GM18498 (cell line): Measurements from ENCODE around the gene RHCE.
"Not testable (repeated sequence)": the region's sequence is repeated elsewhere in the genome, so short reads cannot be mapped to it uniquely, and the experiment has no call there.

Experiments used
- ATAC-seq: cut with Tn5 transposase; IDR thresholded peaks from one replicate; pipeline ENCODE4 v1.9.1; 2021; ENCODE audit warnings: mild to moderate bottlenecking, moderate library complexity; ENCODE audit not compliant: unreplicated experiment

The RHCE gene

DNA sequence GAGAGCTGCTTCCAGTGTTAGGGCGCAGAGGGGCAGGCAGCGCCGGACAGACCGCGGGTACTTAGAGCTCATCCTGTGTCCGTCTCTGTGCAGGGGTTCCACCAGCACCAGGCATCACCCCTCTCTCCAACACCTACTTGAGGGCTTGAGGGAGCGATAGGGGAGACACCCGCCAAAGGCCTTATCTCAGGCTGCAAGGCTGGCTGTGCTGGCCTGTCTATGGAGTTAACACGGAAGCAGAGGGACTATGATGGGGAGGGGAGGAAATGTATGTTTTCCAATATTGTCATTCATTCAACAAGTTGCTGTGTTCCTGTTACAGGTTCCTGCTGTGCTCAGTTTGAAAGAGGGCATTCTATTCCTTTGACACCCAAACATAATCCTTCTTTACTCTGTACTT is at the start of gene RHCE:
Gene RHCE (minus strand): TSS at position 111 of the 400 bp plus-strand sequence. CDS start 39 bp downstream, at position 72.
- not testable (repeated sequence) for ATAC-seq

DNA sequence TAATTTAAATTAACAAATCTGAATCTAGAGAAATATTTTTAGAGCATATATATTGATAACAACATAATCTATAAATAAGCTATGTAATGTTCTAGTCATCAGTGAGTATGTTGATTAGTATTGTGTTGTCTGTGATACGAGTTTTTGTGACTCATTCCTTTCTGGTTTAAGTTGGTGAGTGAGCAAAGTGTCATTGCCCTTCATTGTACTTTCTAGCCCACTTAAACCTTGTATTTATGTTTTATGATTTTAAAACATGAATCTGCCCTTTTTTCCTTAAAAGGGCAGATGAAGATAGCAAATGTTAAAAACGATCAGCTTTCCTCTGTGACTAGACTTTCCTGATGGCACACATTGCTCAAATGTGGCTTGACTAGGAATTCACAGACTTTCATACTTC is 48.6 kb upstream of the RHCE start:
- no peak for ATAC-seq

DNA sequence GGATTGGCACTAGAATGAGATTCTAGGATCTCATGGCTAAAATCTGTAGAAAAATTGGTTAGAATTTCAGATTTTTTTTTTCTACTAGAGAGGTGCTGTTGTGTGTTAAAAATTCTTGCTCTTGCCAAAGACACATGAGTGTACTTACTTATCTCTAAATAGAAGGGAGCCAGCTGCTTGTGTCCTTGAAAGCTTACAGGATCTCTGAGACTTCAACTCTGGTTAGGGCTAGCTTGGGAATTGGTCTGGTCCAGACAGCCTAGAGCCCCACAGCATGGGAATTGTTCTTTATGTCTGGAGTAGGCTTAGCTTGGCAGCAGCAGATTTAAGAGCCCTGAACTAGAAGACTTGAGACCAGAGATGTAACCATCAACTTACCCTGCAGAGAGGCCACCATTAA is 47.4 kb upstream of the RHCE start:
- ATAC-seq, result no peak

DNA sequence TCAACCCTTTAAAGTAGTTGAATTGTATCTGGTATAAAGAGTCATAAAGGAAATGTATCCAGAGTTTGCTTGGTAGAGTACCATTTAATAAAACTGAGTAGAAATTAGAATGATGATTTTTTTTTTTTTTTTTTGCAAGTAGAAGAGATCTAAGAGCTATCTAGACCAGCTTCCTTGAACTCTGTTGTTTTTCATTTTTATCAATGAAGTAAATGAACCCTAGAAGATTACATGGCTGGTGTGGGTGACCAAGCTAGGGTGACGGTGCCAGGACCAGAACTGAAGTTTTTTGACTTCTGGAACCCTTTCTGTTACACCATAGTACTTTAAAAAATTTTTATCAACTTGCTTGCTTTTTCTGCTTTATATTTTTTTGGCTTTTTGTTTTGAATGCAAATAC is 47.0 kb upstream of the RHCE start:
- ATAC-seq, result no peak

DNA sequence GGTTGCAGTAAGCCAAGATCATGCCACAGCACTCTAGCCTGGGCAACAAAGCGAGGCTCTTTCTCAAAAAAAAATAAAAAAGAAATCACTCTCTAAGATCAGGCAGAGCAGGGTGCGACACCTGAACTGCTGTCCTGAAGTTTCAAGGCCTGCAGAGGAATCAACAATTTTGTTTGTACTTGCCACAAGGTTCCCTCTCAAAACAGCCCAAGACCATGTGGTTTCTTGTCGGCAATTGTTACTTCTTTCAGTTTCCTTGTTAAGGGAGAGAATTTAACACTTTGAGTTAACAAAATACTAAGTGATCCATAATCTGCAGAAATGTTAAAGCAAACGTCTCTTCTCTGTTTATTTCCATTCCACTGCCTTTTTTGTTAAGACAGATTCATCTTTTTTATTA is 46.6 kb upstream of the RHCE start:
- no peak for ATAC-seq

DNA sequence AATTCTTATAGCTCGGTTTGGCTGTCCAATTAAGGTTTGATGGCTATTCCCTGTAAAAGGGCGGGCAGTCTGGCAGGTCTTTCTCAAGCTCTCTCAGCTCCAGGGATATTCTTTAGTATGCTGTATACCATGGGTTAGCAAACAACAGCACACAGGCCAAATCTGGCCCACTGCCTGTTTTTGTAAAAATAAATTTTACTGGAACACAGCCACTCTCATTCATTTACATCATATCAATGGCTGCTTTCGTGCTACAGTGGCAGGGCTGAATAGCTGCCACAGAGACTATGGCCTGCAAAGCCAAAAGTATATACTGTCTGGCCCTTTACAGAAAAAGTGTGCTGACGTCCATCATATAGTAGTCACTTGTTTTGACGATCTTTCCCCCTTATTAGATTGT is 42.1 kb upstream of the RHCE start:
- no peak for ATAC-seq

GRCh38 chr1:25461849-25462248 is 41.2 kb upstream of the RHCE start:
- ATAC-seq, result no peak

DNA sequence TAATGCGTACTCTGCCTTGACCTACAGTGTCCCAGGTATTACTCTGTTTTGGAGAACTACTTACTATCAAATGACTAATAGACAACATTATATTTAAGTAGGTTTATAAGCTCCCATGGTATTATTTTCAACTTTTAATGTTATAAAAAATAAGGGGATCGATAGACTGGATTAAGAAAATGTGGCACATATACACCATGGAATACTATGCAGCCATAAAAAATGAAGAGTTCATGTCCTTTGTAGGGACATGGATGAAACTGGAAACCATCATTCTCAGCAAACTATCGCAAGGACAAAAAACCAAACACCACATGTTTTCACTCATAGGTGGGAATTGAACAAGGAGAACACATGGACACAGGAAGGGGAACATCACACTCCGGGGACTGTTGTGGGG is 40.2 kb upstream of the RHCE start:
- ATAC-seq, result not testable (repeated sequence)

DNA sequence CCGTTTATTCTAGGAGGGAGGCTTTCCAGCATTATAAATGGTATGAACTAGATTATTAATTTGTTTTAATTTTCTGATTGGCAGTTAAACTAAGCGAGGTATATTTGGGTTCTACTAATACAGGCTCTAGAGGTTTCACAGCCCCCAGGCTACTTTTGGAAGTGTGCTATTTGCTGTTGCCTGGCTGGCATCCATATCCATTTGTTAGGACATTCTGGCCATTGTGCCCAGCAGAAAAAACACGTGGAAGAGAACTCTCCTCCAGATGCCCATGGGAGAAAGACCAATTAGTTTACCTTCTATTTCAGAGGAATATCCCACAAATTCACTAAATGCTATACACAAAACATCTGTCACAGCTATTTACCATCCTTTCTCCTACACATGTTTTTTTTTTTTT is 39.4 kb upstream of the RHCE start:
- no peak for ATAC-seq

DNA sequence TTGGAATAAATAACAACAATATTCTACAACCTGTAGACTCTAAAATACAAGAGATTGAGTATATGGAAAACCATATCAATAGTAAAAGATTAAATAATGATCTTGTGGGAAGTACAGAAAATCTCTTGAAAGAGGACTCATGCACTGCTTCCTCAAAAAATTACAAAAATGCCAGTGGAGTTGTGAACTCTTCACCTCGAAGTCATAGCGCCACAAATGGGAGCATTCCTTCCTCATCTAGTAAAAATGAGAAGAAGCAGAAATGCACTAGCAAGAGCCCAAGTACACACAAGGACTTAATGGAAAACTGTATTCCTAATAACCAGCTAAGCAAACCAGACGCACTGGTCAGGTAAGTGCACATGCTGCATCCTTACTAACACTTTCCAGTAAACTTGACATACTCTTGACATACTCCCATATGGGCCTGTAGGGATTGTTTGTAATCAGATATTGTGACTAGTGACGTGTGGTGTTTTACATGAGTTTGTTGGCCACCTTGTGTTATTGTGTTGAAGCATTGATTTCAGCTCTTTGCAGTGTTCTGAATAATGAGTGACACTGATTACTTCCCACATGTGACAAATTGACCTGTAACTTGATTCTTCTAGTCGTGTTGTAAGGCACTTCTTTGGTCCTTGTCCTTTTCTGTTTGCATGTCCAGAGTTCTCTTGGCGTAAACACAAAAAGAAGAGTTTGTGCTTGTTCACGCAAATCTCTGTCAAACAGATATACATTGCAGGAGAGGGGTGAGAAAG is 38.1 kb upstream of the RHCE start:
- no peak for ATAC-seq

DNA sequence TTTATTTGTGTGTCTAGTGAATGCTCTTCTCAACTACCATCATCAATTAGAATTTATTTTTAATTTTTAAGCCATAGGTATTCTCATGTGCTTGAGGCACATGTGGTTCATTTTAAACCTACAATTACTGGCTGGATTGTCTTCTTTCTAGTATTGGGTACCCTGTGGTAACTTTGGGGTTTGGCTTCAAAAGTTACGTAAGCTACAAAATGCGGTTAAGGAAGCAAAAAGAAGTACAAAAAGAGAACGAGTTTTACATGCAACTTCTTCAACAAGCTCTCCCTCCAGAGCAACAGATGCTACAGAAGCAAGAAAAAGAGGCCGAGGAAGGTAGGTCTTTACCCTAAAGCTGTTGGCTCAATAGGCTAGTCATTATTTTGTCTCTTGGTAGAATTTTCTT is 35.9 kb upstream of the RHCE start:
- no peak for ATAC-seq

- ATAC-seq, result no peak
Measured at GRCh38 chr1:25451908-25452307, 31.3 kb upstream of the RHCE start.

DNA sequence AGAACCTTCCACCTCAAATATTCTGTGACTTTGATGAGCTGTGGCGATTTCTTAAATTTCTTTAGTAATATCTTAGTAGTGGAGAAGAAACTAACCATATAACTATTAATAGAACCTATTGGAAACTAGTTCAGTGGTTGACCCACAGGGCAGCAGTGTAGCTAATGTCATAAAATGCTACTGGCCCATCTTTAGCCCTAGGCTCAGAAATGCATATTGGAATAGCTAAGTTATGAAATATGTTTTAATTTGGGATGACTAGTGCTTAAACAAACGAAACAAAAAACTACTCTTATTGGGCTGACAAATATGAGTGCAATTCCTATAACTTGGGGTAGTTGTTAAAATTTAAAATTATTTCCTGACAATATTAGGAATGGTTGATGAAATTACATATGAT is 30.3 kb upstream of the RHCE start:
- no peak for ATAC-seq

- peak; percentile 72 for ATAC-seq
Measured at GRCh38 chr1:25447547-25447946, 26.9 kb upstream of the RHCE start.

- ATAC-seq, result no peak
Measured at GRCh38 chr1:25445993-25446538, 25.4 kb upstream of the RHCE start.

GRCh38 chr1:25444604-25445003 is 24.0 kb upstream of the RHCE start:
- not testable (repeated sequence) for ATAC-seq

DNA sequence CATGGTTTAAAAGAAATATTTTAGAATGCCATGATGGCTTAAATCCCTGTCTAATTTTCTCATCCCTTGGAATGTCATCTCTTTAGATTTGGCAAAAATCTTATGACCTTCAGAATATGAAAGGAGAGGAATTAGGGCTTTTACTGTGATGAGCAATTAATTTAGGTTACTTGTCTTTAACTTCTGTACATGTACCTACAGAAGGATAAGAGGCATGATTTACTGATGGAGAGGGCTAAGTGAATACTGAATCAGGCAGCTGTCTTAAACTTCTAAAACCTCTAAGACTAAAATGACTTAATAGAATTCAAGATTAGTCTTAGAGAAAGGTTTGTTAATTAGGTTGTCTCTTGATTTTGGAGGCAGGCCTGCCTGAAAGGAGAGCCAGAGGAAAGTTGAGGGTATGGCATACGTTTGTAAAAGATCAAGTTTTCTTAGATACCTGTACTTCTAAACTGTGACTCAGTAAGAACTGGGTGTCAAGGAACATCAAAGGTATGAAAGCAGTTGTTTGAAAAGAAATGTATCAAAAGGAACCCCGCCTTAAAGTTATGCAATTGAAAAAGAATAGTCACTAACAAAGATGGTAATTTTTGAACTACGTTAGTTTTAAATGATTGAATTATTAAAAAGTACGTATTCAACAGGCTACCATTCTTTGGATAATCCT is 22.5 kb upstream of the RHCE start:
- ATAC-seq, result no peak

- no peak for ATAC-seq
Measured at GRCh38 chr1:25442178-25442577, 21.6 kb upstream of the RHCE start.

DNA sequence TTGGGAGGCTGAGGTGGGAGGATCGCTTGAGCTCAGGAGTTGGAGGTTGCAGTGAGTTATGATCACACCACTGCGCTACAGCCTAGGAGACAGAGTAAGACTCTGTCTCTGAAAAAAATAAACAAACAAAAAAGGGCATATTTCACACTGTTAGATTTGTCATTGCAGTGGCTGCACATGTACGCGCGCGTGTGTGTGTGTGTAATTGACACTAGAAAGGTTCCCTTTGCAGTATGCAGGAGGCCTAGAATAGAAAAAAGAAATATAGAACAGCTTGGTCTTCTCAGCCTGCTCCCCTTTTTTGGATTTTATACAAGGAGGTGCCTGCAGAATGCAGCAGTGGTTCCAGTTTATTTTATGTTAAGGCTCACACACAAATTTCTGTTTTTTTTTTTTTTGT is 18.7 kb upstream of the RHCE start:
- ATAC-seq, result no peak

GRCh38 chr1:25437672-25438071 is 17.0 kb upstream of the RHCE start:
- no peak for ATAC-seq

DNA sequence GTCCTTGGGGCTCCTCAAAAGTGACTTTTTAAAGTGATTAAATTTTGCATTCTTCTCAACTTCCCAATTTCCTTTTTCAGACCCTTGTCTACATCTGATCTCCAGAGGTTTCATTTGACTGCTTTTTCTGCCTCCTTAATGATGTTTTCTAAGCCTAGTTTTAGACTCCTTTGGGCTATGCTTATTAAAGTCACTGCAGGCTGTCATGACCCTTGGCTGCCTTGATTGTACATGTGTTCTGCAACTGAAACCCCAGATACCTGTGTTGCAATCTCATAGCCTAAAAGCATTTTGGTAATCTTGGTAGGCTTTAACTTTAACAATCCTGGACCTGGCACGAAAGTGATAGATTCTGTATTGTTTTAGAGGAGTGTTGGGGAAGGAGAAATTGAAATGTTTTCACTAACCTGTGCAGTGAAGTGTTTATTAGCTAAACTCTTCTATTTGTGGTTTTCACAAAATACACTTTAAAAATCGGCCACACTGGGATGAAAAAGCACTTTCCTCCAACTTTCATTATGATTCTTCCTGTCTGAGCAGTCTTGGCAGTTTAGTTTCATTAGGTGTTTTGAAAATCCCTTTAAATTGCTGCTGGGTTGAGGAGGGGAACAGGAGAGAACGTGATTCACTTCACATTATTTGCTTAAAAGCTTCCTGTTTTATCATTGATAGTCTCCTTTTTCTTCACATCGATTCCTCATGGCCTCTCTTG is 14.9 kb upstream of the RHCE start:
- no peak for ATAC-seq
